H1 (cell line): ENCODE measurements around the gene IL24.

Experiments
- POLR2A ChIP-seq, 2 experiments: IDR thresholded peaks; 1 replicate in 1 of 2; 2 replicates in 1 of 2; pipeline ENCODE4 v1.6.1; 2011; ENCODE audit warnings: low read depth in 2 of 2, low read length in 2 of 2, mild to moderate bottlenecking in 2 of 2; ENCODE audit errors: control extremely low read depth in 1 of 2
- TF ChIP-seq, protein P1 (sequence below), 3 experiments: IDR thresholded peaks; 1 replicate in 2 of 3; 2 replicates in 1 of 3; pipeline versions ENCODE4 v1.5.1 to v1.6.1; 2011; ENCODE audit warnings: low read length in 3 of 3, mild to moderate bottlenecking in 3 of 3, inconsistent platforms in 2 of 3, low read depth in 1 of 3, moderate library complexity in 1 of 3; ENCODE audit not compliant: insufficient read depth in 1 of 3; ENCODE audit errors: control extremely low read depth in 1 of 3

DNA sequence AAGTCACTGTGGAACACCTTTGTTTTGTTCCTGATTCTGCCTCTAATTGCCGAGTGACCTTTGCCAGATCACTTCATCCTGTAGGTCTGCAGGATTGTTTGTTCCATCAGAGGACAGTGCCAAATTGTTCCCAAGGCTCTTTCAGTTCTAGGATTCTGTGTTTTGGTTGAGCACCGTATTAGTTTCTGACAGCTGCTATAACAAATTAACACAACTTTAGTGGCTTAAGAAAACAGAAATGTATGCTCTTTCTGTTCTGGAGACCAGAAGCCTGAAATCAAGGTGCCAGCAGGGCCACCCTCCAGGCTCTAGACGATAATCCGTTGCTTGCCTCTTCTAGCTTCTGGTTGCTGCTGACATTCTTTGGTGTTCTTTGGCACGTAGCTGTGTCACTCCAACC is 52.4 kb downstream of the IL24 start:
- TF ChIP-seq POLR2A (IDR thresholded peaks at IDR 0.05; ENCODE audit: control extremely low read depth in 1 of 2, low read depth in 2 of 2, low read length in 2 of 2): no peak
- TF ChIP-seq, protein P1, sequence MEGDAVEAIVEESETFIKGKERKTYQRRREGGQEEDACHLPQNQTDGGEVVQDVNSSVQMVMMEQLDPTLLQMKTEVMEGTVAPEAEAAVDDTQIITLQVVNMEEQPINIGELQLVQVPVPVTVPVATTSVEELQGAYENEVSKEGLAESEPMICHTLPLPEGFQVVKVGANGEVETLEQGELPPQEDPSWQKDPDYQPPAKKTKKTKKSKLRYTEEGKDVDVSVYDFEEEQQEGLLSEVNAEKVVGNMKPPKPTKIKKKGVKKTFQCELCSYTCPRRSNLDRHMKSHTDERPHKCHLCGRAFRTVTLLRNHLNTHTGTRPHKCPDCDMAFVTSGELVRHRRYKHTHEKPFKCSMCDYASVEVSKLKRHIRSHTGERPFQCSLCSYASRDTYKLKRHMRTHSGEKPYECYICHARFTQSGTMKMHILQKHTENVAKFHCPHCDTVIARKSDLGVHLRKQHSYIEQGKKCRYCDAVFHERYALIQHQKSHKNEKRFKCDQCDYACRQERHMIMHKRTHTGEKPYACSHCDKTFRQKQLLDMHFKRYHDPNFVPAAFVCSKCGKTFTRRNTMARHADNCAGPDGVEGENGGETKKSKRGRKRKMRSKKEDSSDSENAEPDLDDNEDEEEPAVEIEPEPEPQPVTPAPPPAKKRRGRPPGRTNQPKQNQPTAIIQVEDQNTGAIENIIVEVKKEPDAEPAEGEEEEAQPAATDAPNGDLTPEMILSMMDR (IDR thresholded peaks at IDR 0.05; ENCODE audit: control extremely low read depth in 1 of 3, insufficient read depth in 1 of 3, low read depth in 1 of 3, low read length in 3 of 3): no peak
